HUES6 (cell line): ENCODE measurements around the gene GNG2.

Source experiments
- H3K27ac ChIP-seq: 2 replicates; pipeline ENCODE4 v1.7.0; 2013; ENCODE audit warnings: low read depth, mild to moderate bottlenecking, low read length, inconsistent platforms
- H3K27me3 ChIP-seq: 2 replicates; pipeline ENCODE4 v1.6.1; 2013; ENCODE audit warnings: low read length; ENCODE audit not compliant: control insufficient read depth, insufficient read depth
- H3K36me3 ChIP-seq: 2 replicates; pipeline ENCODE4 v1.6.1; 2013; ENCODE audit warnings: low read length; ENCODE audit not compliant: control insufficient read depth, insufficient read depth
- H3K4me1 ChIP-seq: 2 replicates; pipeline ENCODE4 v1.6.1; 2013; ENCODE audit warnings: low read length; ENCODE audit not compliant: control insufficient read depth, insufficient read depth
- H3K4me3 ChIP-seq: 2 replicates; pipeline ENCODE4 v1.5.1; 2013; ENCODE audit warnings: low read depth, low read length
- H3K9ac ChIP-seq: one replicate; pipeline ENCODE4 v1.6.1; 2013; ENCODE audit warnings: mild to moderate bottlenecking, low read length
- H3K9me3 ChIP-seq: 2 replicates; pipeline ENCODE4 v1.6.1; 2013; ENCODE audit warnings: low read depth, low read length; ENCODE audit not compliant: control insufficient read depth, insufficient read depth

Gene GNG2

DNA sequence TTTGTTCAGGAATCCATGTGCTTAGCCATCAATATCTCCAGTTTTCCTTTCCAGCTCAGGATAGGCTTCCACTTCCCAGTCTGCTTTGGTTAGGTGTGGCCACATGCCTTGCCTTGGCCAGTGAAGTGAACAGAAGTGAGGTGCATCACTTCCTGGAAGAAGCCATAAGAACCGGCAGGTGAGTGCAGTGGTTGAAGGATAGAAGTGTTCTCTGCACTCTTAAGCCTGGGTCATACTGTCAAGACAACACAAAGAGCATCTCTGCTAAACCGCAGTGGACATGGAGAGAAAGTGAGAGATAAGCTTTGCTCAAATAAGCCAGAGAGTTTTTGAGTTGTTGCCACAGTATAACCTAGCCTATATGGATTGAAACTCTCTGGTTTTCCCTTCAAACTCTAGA, 11.4 kb downstream of the GNG2 start:
- Histone ChIP-seq H3K4me1 (no peaks in the 10 kb centered on the region), H3K36me3 (no peaks in the 10 kb centered on the region), H3K27ac (no peak overlapping the region), H3K4me3 (no peak overlapping the region), H3K27me3 (no peaks in the 10 kb centered on the region), H3K9ac (no peak overlapping the region), H3K9me3 (no peaks in the 10 kb centered on the region)

DNA sequence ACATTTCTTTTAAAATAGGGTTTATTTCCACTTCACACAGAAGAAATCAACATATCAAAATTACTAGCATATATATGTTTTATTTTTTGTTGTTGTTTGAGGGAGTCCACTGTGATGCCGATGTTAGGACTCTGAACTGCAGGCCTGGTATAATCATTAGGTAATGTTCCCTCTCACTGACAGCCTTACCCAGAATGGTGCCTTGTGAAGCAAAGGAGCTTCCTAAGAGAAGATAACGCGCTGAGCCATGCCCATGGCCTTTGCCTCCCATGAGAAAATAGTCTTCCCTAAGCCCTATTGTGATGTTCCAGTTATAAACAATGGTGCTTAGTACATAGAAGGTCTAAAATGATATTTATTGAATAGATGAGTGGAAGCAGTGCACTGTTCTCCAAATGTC, 12.0 kb downstream of the GNG2 start:
- Histone ChIP-seq H3K4me3 (no peak overlapping the region), H3K9ac (no peak overlapping the region), H3K27ac (no peak overlapping the region), H3K27me3 (no peaks in the 10 kb centered on the region), H3K4me1 (no peaks in the 10 kb centered on the region), H3K9me3 (no peaks in the 10 kb centered on the region), H3K36me3 (no peaks in the 10 kb centered on the region)

DNA sequence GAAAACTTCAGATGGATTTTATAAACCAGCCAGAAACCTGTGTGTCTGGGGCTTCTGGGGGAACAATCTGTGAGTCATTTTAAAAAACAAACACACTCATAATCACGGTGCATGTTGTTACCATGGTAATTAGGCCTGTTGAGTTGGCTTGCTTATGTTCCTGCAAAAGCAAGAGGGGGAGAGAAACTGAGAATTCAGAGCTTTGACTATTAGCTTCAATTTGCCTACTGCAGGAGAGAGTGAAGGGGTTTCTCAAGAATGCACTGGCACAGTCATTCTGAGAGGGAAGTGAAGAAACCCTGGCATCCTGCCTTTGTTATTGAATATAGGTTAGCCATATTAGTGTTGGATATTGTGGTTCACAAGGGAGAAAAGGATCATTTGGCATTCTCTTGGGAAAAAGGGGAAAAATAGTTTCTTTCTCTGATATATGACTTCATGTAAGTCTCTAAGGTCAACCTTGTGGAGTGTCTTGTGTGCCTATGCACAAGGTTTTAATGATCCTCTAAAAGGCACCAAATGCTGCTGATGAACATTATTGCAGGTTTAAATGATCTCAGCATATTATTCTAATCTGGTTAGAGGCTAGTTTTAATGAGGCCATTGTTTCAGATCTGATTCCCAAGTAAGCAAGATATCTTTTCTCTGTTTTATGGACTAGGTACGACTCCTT, 12.9 kb downstream of the GNG2 start:
- H3K36me3 ChIP-seq, result no peaks in the 10 kb centered on the region
- H3K9ac ChIP-seq, result no peak overlapping the region
- H3K9me3 ChIP-seq, result no peaks in the 10 kb centered on the region
- H3K27me3 ChIP-seq, result no peaks in the 10 kb centered on the region
- H3K27ac ChIP-seq, result no peak overlapping the region
- no peaks in the 10 kb centered on the region for H3K4me1 ChIP-seq
- no peak overlapping the region for H3K4me3 ChIP-seq

DNA sequence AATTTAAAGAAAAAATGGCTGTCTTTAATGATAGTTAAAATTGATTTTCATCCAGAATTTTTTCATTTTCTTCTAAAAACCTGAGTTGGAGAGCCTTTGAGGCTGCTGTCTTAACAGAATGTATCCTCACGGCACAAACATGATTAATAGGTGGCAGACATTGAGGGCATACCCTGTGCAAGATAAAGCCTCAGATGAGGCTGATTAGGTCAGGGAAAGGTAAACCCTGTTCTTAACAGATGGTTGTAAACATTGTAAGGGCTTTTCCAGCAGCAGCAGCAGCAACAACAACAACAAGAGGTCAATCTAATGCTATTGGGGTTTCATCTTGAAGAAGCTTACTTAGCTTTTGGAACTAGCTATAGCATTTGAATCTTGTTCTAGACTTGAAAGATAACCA, 17.4 kb downstream of the GNG2 start:
- no peaks in the 10 kb centered on the region for H3K9me3 ChIP-seq
- H3K9ac ChIP-seq, result no peak overlapping the region
- no peaks in the 10 kb centered on the region for H3K4me1 ChIP-seq
- H3K36me3 ChIP-seq, result no peaks in the 10 kb centered on the region
- no peak overlapping the region for H3K4me3 ChIP-seq
- H3K27me3 ChIP-seq, result no peaks in the 10 kb centered on the region
- H3K27ac ChIP-seq, result no peak overlapping the region

DNA sequence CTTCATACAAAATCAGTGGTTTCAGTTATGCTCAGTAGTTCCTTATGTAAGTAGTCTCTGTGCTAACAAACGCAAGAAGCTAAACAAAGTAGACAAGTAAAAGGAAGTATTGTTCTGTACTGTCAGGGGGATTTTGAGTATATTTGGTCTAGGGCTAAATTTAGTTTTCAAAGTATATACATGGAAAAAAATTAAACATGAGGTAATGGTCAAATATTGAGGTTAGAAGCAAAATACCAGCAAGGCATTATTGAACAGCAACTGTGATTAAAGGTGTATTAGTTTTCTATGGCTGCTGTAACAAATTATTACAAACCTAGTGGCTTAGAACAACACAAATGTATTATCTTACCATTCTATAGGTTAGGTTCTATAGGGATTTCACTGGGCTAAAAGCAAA, 18.8 kb downstream of the GNG2 start:
- Histone ChIP-seq H3K36me3 (no peaks in the 10 kb centered on the region), H3K9me3 (no peaks in the 10 kb centered on the region), H3K27ac (no peak overlapping the region), H3K4me1 (peaks cover under 1% of the 10 kb centered on the region; the same call in 1 of the 2 replicates), H3K27me3 (no peaks in the 10 kb centered on the region), H3K4me3 (no peak overlapping the region), H3K9ac (no peak overlapping the region)

DNA sequence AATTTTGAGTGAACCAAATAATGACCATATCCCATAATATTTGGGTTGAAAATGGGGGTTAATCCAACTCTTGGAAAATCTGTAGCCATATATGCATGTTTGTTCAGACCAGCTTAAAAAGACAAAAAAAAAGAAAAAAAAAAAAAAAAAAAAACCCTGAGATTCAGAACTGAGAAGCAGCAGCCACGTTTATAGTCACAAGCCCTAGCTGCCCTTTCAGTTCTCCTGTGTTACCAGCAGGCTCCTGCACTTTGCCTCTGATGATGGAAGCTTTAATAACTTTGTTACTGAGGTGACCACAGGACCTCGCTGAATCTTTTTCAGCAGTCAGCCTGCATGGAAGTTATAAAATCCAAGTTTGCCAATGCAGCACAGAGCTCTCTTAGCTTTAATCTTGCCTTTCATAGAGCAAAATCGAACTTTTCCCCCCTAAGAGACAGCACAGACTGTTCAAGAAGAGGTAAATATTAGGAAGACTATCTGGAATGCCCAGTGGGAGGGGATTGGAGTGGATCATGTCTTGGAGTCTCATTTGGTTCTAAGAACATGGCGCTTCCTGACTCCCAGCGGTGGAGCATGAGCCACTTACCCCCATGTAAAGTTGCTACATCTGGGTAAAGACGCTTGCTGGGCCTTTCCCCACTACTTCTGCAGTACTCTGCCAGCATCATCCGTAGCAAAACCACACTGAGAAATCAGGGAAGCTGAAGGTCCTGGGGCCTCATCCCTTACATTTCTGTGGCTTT, 20.6 kb downstream of the GNG2 start:
- Histone ChIP-seq H3K4me3 (no peak overlapping the region), H3K9ac (no peak overlapping the region), H3K27me3 (no peaks in the 10 kb centered on the region), H3K36me3 (no peaks in the 10 kb centered on the region), H3K27ac (no peak overlapping the region), H3K9me3 (no peaks in the 10 kb centered on the region), H3K4me1 (peaks cover 5% of the 10 kb centered on the region; the same call in 1 of the 2 replicates)

DNA sequence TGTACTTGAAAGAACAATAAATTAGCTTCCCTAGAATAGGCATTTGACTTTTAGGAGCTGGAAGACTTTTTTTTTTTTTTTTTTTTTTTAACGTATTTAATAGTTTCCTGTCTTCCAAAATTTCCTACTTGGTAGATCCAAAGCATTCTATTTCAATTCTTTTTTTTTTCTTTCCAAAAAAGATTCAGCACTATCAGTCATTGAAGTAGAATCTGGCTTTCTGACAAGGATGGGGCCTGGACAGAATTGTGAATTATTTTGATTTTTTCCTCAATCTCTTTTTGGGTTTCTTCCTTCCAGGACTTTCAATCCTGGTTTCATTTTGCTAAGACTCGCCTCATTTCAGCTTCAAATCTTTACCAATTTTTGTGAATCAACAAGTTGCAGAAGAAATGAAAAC, 21.2 kb downstream of the GNG2 start:
- no peak overlapping the region for H3K4me3 ChIP-seq
- no peaks in the 10 kb centered on the region for H3K27me3 ChIP-seq
- no peaks in the 10 kb centered on the region for H3K36me3 ChIP-seq
- no peaks in the 10 kb centered on the region for H3K9me3 ChIP-seq
- no peak overlapping the region for H3K9ac ChIP-seq
- no peak overlapping the region for H3K27ac ChIP-seq
- H3K4me1 ChIP-seq, result peaks cover 5% of the 10 kb centered on the region; the same call in 1 of the 2 replicates

DNA sequence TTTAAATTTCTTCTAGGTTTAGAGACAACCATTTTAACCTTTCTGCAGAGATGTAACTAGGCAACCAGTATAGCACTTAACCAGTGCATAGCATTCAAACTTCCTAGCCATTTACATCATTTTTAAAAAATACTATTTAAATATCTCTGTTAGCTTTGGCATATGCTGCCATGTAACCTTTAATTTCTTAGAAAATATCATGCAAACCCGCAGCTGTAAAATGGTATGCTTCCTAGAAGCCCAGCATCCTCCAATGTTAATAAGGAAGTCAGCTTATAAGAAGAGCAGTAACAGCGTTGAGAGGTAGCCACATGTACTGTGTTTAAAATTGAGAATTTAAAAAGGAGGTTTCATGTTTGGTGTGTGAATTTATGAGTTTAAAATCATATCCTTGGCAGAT, 22.8 kb downstream of the GNG2 start:
- H3K27me3 ChIP-seq, result no peaks in the 10 kb centered on the region
- H3K9me3 ChIP-seq, result no peaks in the 10 kb centered on the region
- H3K4me3 ChIP-seq, result no peak overlapping the region
- H3K27ac ChIP-seq, result no peak overlapping the region
- no peak overlapping the region for H3K9ac ChIP-seq
- no peaks in the 10 kb centered on the region for H3K36me3 ChIP-seq
- H3K4me1 ChIP-seq, result peaks cover 5% of the 10 kb centered on the region; the same call in 1 of the 2 replicates

DNA sequence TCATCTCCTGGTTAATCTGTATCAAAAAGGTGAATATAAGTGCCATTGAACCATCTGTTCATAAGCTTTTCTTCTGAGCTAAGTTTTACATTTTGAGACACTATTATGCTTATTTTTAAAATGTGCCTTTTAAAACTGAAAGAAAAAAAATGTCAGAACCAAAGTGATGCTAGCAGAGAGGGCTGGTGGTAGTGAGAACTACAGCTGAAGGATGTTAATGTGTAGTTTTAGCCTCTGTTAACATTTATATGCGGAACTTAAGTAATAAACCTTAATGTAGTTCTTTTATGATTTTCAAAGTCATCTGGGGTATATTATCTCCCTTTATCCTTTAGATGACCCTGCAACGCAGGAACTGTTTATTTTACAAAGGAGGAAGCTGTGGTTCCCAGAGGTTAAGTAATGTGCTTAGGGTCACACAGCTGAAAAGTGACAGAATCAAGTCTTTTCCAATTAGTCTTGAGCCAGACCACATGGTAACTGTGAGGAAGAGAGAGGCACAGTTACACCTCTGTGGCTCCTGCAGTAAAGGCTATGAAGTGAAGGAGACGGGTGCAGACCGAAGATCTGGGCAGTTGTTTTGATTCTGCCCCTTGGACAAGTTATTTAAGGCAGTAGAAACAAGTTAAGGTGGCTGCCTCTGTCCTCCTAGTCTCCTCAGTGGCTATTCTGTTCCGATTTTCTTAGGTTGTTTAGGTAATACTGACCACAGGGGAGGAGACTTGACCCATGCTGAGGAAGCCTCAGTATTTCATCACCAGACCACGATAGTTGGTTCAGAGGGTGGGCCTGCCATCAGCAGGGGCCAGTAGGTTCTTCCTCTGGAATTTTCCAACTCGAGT, 23.9 kb downstream of the GNG2 start:
- H3K4me1 ChIP-seq, result peaks cover 5% of the 10 kb centered on the region; the same call in 1 of the 2 replicates

DNA sequence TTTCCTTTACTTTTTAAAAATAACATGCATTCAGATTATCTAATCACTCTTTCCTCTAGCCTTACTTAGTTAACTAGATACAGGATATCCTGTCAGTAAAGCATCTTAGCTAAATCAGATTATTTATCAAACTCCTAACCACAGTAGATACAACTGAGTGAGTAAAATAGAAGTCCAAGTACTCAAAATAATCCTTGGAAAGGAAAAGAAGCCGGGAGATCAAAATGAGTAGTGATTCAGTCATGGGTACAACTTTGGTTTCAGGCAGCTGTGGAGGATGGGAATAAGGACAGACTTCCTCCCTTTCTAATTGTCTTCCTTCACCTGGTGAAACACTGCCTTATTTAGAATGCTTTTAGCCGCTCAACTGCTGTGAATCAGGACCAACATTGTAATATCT, 29.4 kb downstream of the GNG2 start:
- Histone ChIP-seq H3K9ac (no peak overlapping the region), H3K27me3 (no peaks in the 10 kb centered on the region), H3K36me3 (no peaks in the 10 kb centered on the region), H3K4me1 (no peaks in the 10 kb centered on the region), H3K4me3 (no peak overlapping the region), H3K9me3 (no peaks in the 10 kb centered on the region), H3K27ac (no peak overlapping the region)

More for the DNA sequence above, 23.9 kb downstream of the GNG2 start:
- H3K27me3 ChIP-seq, result no peaks in the 10 kb centered on the region
- H3K9ac ChIP-seq, result no peak overlapping the region
- no peak overlapping the region for H3K4me3 ChIP-seq
- no peaks in the 10 kb centered on the region for H3K36me3 ChIP-seq
- H3K27ac ChIP-seq, result no peak overlapping the region
- H3K9me3 ChIP-seq, result no peaks in the 10 kb centered on the region

DNA sequence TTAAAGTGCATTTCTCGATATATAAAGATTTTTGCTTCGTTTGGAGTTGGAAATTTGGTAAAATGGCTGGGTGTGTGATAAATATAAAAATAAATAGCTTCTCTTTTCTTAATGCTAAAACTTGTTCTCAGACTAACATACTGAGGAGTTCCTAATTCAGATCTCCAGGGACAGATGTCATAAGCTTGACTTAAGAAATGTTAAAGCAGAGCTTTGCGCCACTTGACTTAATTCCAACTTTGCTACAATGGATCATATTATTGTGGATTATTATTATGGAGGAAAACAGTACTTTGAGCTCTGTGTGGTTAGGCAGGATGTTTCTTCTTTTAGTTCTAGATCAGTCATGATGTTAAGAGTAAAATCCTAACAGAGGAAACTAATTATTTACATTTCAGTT, 33.8 kb downstream of the GNG2 start:
- H3K4me1 ChIP-seq, result no peaks in the 10 kb centered on the region
- no peaks in the 10 kb centered on the region for H3K36me3 ChIP-seq
- H3K4me3 ChIP-seq, result no peak overlapping the region

More for the DNA sequence above, 33.8 kb downstream of the GNG2 start:
- Histone ChIP-seq H3K27ac (no peak overlapping the region), H3K27me3 (no peaks in the 10 kb centered on the region), H3K9me3 (no peaks in the 10 kb centered on the region), H3K9ac (no peak overlapping the region)
